Mucosa of rectum (tissue), 2 donors: Measurements from ENCODE around the gene USH1G.
A peak's percentile ranks its signal among the peaks of the same experiment; 100 is the strongest.

Experiments used
- H3K27ac ChIP-seq, 2 donors: one replicate each; pipeline ENCODE4 v1.7.0; 2013; ENCODE audit warnings: inconsistent platforms in 2 of 2, low read depth in 2 of 2, low read length in 2 of 2
- H3K27me3 ChIP-seq, 2 donors: one replicate each; pipeline ENCODE4 v1.7.0; 2013; ENCODE audit warnings: low read length in 2 of 2; ENCODE audit not compliant: control insufficient read depth in 2 of 2, insufficient read depth in 2 of 2
- H3K36me3 ChIP-seq, 2 donors: one replicate each; pipeline ENCODE4 v1.7.0; 2013; ENCODE audit warnings: low read length in 2 of 2; ENCODE audit not compliant: control insufficient read depth in 2 of 2, insufficient read depth in 2 of 2
- H3K4me1 ChIP-seq, 2 donors: one replicate each; pipeline ENCODE4 v1.7.0; 2013; ENCODE audit warnings: low read length in 2 of 2, mild to moderate bottlenecking in 1 of 2; ENCODE audit not compliant: control insufficient read depth in 2 of 2, insufficient read depth in 2 of 2
- H3K4me3 ChIP-seq, 2 donors: one replicate each; pipeline ENCODE4 v1.7.0; 2013; ENCODE audit warnings: low read length in 2 of 2
- H3K9ac ChIP-seq, 2 donors: one replicate each; pipeline ENCODE4 v1.7.0; 2013; ENCODE audit warnings: low read length in 2 of 2, low read depth in 1 of 2, mild to moderate bottlenecking in 1 of 2
- H3K9me3 ChIP-seq, 2 donors: one replicate each; pipeline ENCODE4 v1.7.0; 2013; ENCODE audit warnings: low read length in 2 of 2; ENCODE audit not compliant: control insufficient read depth in 2 of 2
- donor health status: healthy.
- donor health status: Normal muscosa, but diverticular disease.

The USH1G gene

DNA sequence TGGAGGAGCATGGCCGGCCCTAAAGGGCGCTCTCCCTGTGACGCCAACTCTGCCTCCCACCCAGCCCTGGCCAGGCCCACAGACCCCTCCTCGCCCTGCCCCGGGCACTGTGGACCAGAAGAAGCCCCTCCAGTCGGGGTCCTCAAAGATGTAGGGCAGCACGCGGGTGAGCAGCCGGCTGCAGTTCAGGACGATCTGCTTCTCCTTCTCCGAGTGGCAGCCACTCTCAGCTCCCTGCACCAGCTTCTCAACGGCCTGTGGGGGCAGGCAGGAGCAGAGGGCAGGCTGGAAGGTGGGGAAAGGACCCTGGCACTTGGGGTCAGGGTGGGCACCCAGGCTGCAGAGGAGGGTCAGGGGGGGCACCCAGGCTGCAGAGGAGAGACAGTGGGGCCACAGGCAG lies 40.6 kb upstream of the USH1G start:
- Histone ChIP-seq H3K36me3 (no peaks in the 10 kb centered on the region), H3K9me3 (no peaks in the 10 kb centered on the region), H3K4me1 (peaks cover 6 to 10% of the 10 kb centered on the region in 2 donors), H3K9ac (no peak overlapping the region), H3K27ac (no peak overlapping the region), H3K27me3 (no peaks in the 10 kb centered on the region), H3K4me3 (no peak overlapping the region)

GRCh38 chr17:74962622-74963394 lies 39.8 kb upstream of the USH1G start:
- H3K27ac ChIP-seq, result no peak overlapping the region

DNA sequence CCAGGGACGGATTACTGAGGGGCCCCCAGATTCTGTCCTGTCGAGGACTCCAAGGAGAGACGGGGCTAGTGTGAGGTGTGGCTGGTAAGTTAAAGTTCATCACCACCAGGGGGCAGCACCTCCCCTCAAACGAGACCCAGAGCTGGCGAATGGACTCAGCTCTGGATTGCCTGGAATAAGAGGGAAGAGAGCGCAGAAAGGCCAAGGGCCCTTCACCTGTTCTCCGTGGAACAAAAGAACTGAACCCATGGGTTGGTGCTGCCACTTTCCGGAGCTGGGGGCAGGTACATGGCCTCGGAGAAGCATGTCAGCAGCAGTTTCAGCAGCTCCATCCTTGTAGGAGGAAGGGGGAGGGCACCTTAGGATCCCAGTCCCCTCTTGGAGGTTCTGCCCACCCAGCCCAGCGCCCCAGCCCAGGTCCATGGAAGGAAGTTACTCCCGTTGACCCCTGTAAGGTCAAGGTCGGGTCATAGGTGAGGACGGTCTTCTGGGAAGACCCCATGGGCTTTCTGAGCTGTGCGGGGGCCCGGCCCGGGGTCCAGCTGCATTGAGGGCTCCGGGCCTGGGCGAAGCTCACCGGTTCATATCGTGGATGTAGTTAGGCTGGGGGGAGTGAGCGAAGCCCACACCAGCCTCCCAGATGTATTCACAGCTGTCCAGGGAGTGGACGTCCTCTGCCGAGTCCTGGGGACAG lies 38.7 kb upstream of the USH1G start:
- no peak overlapping the region for H3K4me3 ChIP-seq
- H3K36me3 ChIP-seq, result no peaks in the 10 kb centered on the region
- no peak overlapping the region for H3K9ac ChIP-seq
- H3K4me1 ChIP-seq, result peaks cover 4 to 5% of the 10 kb centered on the region in 2 donors
- H3K27ac ChIP-seq, result no peak overlapping the region
- no peaks in the 10 kb centered on the region for H3K9me3 ChIP-seq
- H3K27me3 ChIP-seq, result no peaks in the 10 kb centered on the region

More at GRCh38 chr17:74962622-74963394, 39.8 kb upstream of the USH1G start:
- H3K9ac ChIP-seq, result no peak overlapping the region
- peaks cover 4 to 5% of the 10 kb centered on the region in 2 donors for H3K4me1 ChIP-seq
- no peaks in the 10 kb centered on the region for H3K9me3 ChIP-seq
- no peak overlapping the region for H3K4me3 ChIP-seq
- H3K27me3 ChIP-seq, result no peaks in the 10 kb centered on the region
- H3K36me3 ChIP-seq, result no peaks in the 10 kb centered on the region

DNA sequence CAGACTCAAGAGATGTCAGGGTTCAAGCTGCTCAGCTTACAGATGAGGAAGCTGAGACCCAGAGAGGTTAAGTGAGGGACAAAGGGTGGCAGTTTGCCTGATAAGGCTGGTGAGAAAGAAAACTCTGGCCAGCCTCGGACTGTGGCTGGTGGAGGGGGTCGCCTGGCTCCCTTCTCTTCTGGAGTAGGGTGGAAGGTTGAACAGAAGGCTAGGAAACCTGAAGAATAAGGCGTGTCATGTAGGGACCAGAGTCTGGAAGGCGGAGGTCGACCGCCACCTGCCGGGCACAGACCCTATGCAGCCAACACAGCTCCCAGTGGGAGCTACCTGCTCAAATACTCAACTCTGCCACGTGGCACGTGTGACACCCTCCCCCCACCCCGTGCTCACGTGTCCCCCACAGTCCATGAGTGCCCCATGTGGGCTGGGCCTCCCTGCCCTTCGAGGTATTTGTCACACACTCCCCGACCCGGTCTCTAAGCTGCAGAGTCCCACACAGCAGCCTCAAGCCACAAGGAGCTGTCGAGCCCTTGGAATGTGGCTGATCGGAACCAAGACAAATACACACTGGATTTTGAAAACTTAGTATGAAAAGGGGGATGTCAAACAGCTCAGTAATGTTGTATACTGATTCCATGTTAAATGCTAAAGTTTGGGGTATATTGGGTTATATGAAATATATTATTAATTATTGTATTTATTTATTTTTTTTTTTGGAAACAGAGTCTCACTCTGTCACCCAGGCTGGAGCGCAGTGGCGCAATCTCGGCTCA lies 37.7 kb upstream of the USH1G start:
- H3K4me1 ChIP-seq, result peaks cover 4 to 5% of the 10 kb centered on the region in 2 donors
- H3K9ac ChIP-seq, result no peak overlapping the region
- no peaks in the 10 kb centered on the region for H3K9me3 ChIP-seq
- no peak overlapping the region for H3K27ac ChIP-seq
- no peaks in the 10 kb centered on the region for H3K36me3 ChIP-seq
- no peak overlapping the region for H3K4me3 ChIP-seq
- H3K27me3 ChIP-seq, result no peaks in the 10 kb centered on the region

- no peak overlapping the region for H3K27ac ChIP-seq
- H3K27me3 ChIP-seq, result no peaks in the 10 kb centered on the region
- no peaks in the 10 kb centered on the region for H3K36me3 ChIP-seq
- H3K4me1 ChIP-seq, result peaks cover 4 to 5% of the 10 kb centered on the region in 2 donors
- H3K4me3 ChIP-seq, result no peak overlapping the region
- no peak overlapping the region for H3K9ac ChIP-seq
- no peaks in the 10 kb centered on the region for H3K9me3 ChIP-seq
Observed at GRCh38 chr17:74959826-74960515, 36.9 kb upstream of the USH1G start.

DNA sequence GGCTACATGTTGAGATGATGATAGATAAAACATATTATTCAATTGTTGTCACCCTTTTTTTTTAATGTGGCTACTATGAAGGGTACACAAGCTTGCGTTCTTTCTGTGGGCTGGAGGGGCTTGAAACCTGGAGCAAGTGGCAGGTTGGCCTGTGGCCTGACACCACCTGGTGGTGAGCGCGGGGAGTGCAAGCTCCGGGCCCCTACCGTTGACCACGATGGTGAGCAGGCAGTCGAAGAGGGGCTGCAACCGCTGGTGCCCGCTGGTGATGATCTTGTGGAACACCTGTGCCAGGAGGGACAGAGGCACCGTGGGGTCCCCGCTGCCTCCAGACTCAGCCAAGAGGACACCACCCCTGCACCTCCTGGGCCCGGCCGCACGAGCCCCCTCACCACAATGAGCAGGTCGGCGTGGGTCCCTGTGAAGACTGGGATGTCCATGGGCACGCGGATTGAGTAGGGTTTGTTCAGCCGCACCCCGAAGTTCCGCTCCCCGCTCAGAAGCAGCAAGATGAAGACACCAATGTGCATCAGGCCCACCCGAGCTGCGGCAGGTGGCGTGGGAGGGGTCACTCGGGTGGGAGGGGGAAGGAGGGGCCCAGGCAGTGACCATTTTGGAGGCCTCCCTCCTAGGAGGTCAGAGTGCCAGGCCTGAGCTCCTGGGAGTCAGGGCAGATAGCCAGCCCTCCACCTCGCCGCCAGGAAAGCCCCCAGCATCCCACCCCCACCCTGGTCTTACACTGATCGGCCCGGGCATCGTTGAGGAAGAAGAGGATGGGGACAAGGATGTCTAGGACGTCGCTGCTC lies 35.1 kb upstream of the USH1G start:
- no peaks in the 10 kb centered on the region for H3K9me3 ChIP-seq
- peaks cover 8 to 14% of the 10 kb centered on the region in 2 donors for H3K4me1 ChIP-seq
- H3K9ac ChIP-seq, result no peak overlapping the region
- no peak overlapping the region for H3K27ac ChIP-seq
- no peaks in the 10 kb centered on the region for H3K27me3 ChIP-seq
- no peak overlapping the region for H3K4me3 ChIP-seq
- peaks cover 0 to 2% of the 10 kb centered on the region in 2 donors for H3K36me3 ChIP-seq

GRCh38 chr17:74956093-74956492 lies 33.0 kb upstream of the USH1G start:
- no peaks in the 10 kb centered on the region for H3K9me3 ChIP-seq
- no peak overlapping the region for H3K9ac ChIP-seq
- peaks cover 9 to 27% of the 10 kb centered on the region in 2 donors for H3K4me1 ChIP-seq
- no peaks in the 10 kb centered on the region for H3K27me3 ChIP-seq
- peaks cover 0 to 2% of the 10 kb centered on the region in 2 donors for H3K36me3 ChIP-seq
- H3K4me3 ChIP-seq, result no peak overlapping the region
- H3K27ac ChIP-seq, result no peak overlapping the region

- Histone ChIP-seq H3K27ac (no peak overlapping the region), H3K9ac (no peak overlapping the region), H3K4me1 (peaks cover 6 to 23% of the 10 kb centered on the region in 2 donors), H3K9me3 (no peaks in the 10 kb centered on the region), H3K36me3 (peaks cover 0 to 2% of the 10 kb centered on the region in 2 donors), H3K4me3 (no peak overlapping the region), H3K27me3 (no peaks in the 10 kb centered on the region)
Observed at GRCh38 chr17:74954665-74955421, 31.8 kb upstream of the USH1G start.

DNA sequence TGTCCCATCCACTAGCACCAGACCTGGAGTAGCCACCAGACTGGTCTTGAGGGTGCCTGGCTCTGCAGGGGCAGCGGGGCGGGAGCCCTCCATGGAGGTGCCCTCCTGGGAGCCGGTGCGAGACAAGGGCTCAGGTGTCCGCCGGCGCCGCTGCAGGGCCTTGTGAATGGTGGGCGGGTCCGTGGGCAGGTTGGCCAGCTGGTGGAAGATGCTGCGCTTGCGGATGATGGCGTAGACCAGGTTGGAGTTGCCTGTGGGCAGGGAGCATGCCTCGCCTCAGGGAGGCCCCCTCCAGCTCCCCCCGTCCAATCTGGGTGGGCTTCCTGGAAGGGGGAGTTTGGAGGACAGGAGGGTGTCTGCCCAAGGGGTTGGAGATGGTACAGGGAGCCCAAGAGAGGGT lies 31.1 kb upstream of the USH1G start:
- Histone ChIP-seq H3K4me3 (no peak overlapping the region), H3K27me3 (no peaks in the 10 kb centered on the region), H3K36me3 (peaks cover 0 to 2% of the 10 kb centered on the region in 2 donors), H3K9me3 (no peaks in the 10 kb centered on the region), H3K27ac (peak overlapping the region in 1 of 2 donors; percentile 74), H3K4me1 (peaks cover 6 to 23% of the 10 kb centered on the region in 2 donors), H3K9ac (no peak overlapping the region)
